K562 (cell line): ENCODE data around the gene LHX3. TPM values are rescaled to one million over a fixed set of nuclear protein-coding genes. Genes with fewer than 3 reads are reported as not detected.
A peak's percentile ranks its signal among the peaks of the same experiment; 100 is the strongest.

Experiments used
- BACH1 ChIP-seq: fragments of 200-800 bp; sonication (Bioruptor generic); IDR thresholded peaks from 2 replicates; pipeline ENCODE4 v1.6.1; 2016; ENCODE audit warnings: missing genetic modification characterization, missing compliant biosample characterization
- BMI1 ChIP-seq: fragments of 150-350 bp; IDR thresholded peaks from 2 replicates; pipeline ENCODE4 v1.6.1; 2014; ENCODE audit warnings: low read length
- CCNT2 ChIP-seq: IDR thresholded peaks from 2 replicates; pipeline ENCODE4 v1.6.1; 2011; ENCODE audit warnings: borderline replicate concordance, low read depth, mild to moderate bottlenecking, moderate library complexity, mixed read lengths, low read length; ENCODE audit not compliant: insufficient read length; ENCODE audit errors: extremely low read depth
- ELF2 ChIP-seq: fragments of 250-450 bp; sonication (Bioruptor Pico); IDR thresholded peaks from 2 replicates; pipeline ENCODE4 v1.5.0; 2021; ENCODE audit warnings: mild to moderate bottlenecking
- HSF4 ChIP-seq: fragments of 250-450 bp; sonication (Bioruptor Pico); IDR thresholded peaks from 2 replicates; pipeline ENCODE4 v2.1.2; 2022; ENCODE audit warnings: mild to moderate bottlenecking, moderate library complexity, borderline replicate concordance
- MCM5 ChIP-seq: fragments of 450-650 bp; IDR thresholded peaks from 2 replicates; pipeline ENCODE4 v1.6.1; 2016; ENCODE audit warnings: low read depth
- REST ChIP-seq, 2 experiments: fragments of 450-650 bp; formaldehyde crosslinking in 1 of 2; IDR thresholded peaks; 2 replicates each; pipeline versions ENCODE4 v1.4.0 to v1.6.1; 2014 to 2020; ENCODE audit warnings: mild to moderate bottlenecking in 2 of 2, borderline replicate concordance in 1 of 2, low read depth in 1 of 2
- SIX5 ChIP-seq, 2 experiments: IDR thresholded peaks; 2 replicates each; pipeline ENCODE4 v1.6.1; 2011; ENCODE audit warnings: low read length in 2 of 2, borderline replicate concordance in 1 of 2, low read depth in 1 of 2, mild to moderate bottlenecking in 1 of 2, moderate library complexity in 1 of 2; ENCODE audit not compliant: insufficient read depth in 1 of 2
- ZBED1 ChIP-seq: IDR thresholded peaks from 2 replicates; pipeline ENCODE4 v1.6.1; 2014
- ZBTB34 ChIP-seq: fragments of 250-450 bp; sonication (Bioruptor Pico); IDR thresholded peaks from 2 replicates; pipeline ENCODE4 v1.8.0; 2021; ENCODE audit warnings: mild to moderate bottlenecking, moderate library complexity
- ZFP1 ChIP-seq: fragments of 450-650 bp; formaldehyde crosslinking; IDR thresholded peaks from 2 replicates; pipeline ENCODE4 v1.4.0; 2020; ENCODE audit warnings: mild to moderate bottlenecking, mixed read lengths
- ZNF324 ChIP-seq: fragments of 250-450 bp; sonication (Bioruptor Pico); IDR thresholded peaks from 2 replicates; pipeline ENCODE4 v1.4.0; 2020; ENCODE audit warnings: mild to moderate bottlenecking
- ZNF511 ChIP-seq: sonication (generic); formaldehyde crosslinking; IDR thresholded peaks from 2 replicates; pipeline ENCODE4 v1.8.0; 2022; ENCODE audit warnings: mild to moderate bottlenecking, missing genetic modification reagents
- ZNF699 ChIP-seq: fragments of 250-450 bp; sonication (Bioruptor Pico); IDR thresholded peaks from 2 replicates; pipeline ENCODE4 v1.8.0; 2021; ENCODE audit warnings: mild to moderate bottlenecking, moderate library complexity; ENCODE audit not compliant: insufficient replicate concordance
- polyA plus RNA-seq, 8 experiments: library from polyadenylated mRNA; depleted of rRNA in 4 of 8; stranded (reverse) in 5 of 8; unstranded in 3 of 8; fragments of >200 nt; fragmentation: Nextera tagmentation in 2 of 8; fragmentation: Illumina TruSeq in 1 of 8; extraction: Ambion mirVana in 2 of 8; extraction: Trizol in 1 of 8; gene quantifications; 2 replicates each; pipeline versions ENCODE4 v1.2.1 to v1.2.3, GENCODE V29; 2011 to 2014; ENCODE audit warnings: inconsistent platforms in 1 of 8, missing spikeins in 1 of 8
- total RNA-seq, 7 experiments: library from RNA; depleted of rRNA in 6 of 7; stranded (reverse); fragments of >200 nt in 6 of 7; fragmentation: Illumina TruSeq in 2 of 7; extraction: Trizol in 2 of 7; gene quantifications; 2 replicates each; pipeline versions ENCODE4 v1.2.1 to v1.2.3, GENCODE V29; 2011 to 2021; ENCODE audit warnings: low replicate concordance in 1 of 7

Gene LHX3
- total and polyA plus RNA-seq, 9 of the 15 experiments (the other 6 are each of a cell fraction or from before 2014, with no cell fraction given), result 0.09 TPM; not detected in 8

GRCh38 chr9:136237486-136238341 is 32.8 kb upstream of the LHX3 start (continued):
- TF ChIP-seq REST (IDR thresholded peaks at IDR 0.05; ENCODE audit: borderline replicate concordance) (no peak), REST (CRISPR knock-in tag; IDR thresholded peaks at IDR 0.05; ENCODE audit: low read depth) (no peak), ZBED1 (0 out of 2 replicates have a peak, but pooled peaks have one; percentile 38), HSF4 (no peak; the same call in 1 of the 2 replicates), BACH1 (tag) (no peak), ZNF699 (CRISPR knock-in tag) (no peak), MCM5 (no peak), CCNT2 (peak; percentile 19), ELF2 (CRISPR knock-in tag) (no peak), SIX5 (IDR thresholded peaks at IDR 0.05; ENCODE audit: borderline replicate concordance in 1 of 2, insufficient read depth in 1 of 2, low read depth in 1 of 2, low read length in 2 of 2) (no peak), ZBTB34 (peak; percentile 62; the same call in 1 of the 2 replicates), ZFP1 (no peak), ZNF511 (CRISPR knock-in tag) (no peak), ZNF324 (CRISPR knock-in tag) (no peak), BMI1 (no peak)
